SKM-1 treated with dmso at 0.1 percent for 144 hours (cell line): ENCODE data around the gene CIITA.
"Not testable (repeated sequence)": the region's sequence is repeated elsewhere in the genome, so short reads cannot be mapped to it uniquely, and the experiment has no call there.

Experiments
- DNase-seq: peaks from one replicate; lab custom pipeline; 2025; ENCODE audit not compliant: unreplicated experiment; lab: John Stamatoyannopoulos, UW

Gene CIITA

DNA sequence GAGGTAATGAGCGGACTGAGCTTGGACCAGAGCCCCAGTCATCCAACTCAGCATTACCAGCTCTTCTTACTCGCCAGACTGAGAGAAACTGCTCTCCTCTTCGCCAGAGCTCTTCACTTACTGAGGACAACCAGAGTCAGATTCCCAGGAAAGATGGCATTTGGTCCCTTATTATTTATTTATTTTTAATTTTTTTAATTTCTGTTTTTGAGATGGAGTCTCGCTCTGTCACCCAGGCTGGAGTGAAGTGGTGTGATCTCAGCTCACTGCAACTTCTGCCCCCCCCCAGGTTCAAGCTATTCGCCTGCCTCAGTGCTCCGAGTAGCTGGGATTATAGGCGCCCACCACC, 42.0 kb downstream of the CIITA start:
- no peak for DNase-seq

DNA sequence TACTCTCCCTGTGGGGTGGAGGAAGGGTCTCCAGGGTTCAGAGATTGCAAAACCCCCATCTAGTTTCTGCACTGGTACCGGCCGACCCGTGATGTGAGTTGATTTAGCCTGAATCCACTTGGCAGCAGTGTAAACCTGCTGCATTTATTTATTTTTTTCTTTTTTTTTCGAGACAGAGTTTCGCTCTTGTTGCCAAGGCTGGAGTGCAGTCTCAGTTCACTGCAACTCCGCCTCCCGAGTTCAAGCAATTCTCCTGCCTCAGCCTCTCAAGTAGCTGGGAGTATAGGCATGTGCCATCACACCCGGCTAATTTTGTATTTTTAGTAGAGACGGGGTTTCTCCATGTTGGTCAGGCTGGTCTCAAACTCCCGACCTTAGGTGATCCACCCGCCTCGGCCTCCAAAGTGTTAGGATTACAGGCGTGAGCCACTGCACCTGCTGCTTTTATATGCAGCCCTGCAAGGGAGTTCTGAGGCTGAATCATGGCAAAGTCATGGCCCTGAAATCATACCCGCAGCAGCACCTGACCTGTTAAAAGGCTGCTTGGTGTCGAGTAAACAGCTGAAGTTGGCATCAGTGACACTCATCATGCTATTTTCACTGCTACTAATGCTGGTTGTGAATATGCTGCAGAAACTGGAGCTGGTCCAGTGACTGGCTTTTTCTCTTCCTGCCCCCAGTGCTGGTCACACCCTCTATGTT, 43.9 kb downstream of the CIITA start:
- DNase-seq, result no peak

DNA sequence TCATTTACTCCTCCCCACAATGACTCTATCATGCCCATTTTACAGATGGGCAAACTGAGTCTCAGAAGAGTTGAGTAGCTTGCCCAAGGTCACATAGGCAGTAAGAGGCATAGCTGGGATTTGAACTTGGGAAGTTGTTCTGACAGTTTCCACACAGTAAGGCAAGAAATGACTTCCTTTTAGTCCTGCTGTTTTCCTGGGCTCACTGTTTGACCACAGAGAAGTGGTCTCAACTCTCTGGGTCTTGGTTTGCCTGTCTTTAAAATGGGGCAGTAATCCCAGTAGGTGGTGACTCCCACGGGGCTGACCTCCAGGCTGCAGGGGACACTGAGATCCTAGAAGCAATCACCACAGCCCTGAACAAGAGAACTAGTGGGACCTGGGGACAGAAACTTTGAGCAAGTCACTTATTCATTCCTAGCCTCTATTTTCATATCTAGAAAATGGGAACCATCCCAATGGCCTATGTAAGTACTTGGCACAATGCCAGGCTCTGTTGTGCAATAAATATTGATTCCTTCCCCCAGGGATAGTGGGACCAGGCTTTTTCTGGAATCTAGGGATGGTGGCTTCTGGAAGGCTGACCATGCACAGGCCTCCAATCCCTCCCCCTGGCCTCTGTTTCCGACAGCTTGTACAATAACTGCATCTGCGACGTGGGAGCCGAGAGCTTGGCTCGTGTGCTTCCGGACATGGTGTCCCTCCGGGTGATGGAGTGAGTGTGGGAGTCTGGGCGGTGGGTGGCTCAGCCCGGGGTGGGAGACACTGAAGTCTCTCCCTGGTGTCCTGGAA, 44.7 kb downstream of the CIITA start:
- no peak for DNase-seq

DNA sequence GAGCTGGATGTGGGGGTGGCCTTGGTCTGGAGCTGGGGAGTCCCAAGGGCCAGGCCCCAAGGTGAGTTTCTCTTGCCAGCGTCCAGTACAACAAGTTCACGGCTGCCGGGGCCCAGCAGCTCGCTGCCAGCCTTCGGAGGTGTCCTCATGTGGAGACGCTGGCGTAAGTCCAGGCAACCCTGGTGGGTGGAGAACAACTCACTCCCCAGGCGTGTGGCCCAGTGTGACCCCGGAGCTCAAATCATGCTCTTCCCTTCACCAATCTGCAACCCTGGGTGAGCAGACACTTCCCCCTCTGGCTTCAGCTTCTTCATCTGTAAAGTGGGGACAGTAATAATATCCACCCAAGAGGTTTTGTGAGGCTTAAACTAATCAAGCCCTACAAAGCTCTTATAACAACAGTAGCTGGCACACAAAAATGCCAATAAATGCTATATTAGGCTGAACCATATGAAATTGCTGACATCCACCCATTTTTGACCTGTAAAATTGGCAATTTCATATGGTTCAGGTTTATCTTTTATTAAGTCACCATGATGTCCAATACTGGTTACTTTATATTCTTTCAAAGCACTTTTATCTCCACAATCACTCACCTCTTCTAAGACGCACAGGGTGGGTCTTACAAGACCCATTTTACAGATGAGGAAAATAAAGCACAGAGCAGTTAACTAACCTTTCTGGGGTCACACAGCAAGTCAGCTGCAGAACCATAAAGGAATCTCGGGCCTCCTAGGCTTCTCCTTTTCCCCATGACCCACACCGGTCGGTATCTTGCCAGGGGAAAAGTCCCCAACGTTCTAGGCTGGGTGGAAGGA, 45.5 kb downstream of the CIITA start:
- no peak for DNase-seq

DNA sequence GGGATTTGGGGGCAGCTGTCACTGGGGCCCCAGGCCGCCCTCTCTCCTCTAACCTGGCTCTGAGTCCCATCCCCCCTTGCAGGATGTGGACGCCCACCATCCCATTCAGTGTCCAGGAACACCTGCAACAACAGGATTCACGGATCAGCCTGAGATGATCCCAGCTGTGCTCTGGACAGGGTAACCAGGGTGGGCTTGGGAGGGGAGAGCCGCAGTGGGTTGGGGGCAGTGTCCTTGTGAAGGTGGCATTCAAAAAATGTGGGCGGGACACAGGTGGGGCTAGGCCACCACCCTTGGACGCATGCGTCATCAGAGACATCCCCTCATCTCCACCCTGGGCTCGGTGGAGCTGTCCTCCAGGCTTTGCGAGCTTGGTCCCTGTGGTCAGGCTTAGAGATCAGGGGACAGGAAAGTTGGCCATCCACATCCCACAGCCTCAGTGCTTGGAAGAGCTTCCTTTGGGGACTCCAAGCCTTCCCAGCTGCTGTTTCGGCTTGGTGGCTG, 46.2 kb downstream of the CIITA start:
- DNase-seq, result no peak

DNA sequence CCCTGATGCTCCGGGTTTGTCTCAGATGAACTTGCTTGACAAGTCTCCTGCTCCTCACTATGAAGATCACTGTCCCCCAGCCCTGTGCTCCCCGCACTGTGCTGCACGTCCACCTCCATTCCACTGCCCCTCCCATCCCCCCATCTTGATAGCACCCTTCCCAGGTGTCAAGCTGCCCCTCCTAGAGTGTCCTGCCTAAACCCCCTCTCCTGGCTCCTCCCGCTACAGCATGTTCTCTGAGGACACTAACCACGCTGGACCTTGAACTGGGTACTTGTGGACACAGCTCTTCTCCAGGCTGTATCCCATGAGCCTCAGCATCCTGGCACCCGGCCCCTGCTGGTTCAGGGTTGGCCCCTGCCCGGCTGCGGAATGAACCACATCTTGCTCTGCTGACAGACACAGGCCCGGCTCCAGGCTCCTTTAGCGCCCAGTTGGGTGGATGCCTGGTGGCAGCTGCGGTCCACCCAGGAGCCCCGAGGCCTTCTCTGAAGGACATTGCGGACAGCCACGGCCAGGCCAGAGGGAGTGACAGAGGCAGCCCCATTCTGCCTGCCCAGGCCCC, 46.7 kb downstream of the CIITA start:
- DNase-seq, result no peak

DNA sequence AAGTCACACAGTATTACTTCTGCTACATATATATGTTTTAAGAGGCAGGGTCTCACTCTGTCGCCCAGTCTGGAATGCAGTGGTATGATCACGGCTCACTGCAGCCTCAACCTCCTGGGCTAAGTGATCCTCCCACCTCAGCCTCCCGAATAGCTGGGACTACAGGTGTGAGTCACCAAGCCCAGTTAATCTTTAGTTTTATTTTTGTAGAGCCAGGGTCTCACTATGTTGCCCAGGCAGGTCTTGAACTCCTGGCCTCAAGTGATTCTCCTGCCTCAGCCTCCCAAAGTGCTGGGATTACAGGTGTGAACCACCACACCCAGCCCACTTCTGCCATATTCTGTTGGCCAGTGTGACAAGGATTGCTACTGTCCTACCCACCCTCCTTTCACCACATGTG, 48.3 kb downstream of the CIITA start:
- DNase-seq, result not testable (repeated sequence)

DNA sequence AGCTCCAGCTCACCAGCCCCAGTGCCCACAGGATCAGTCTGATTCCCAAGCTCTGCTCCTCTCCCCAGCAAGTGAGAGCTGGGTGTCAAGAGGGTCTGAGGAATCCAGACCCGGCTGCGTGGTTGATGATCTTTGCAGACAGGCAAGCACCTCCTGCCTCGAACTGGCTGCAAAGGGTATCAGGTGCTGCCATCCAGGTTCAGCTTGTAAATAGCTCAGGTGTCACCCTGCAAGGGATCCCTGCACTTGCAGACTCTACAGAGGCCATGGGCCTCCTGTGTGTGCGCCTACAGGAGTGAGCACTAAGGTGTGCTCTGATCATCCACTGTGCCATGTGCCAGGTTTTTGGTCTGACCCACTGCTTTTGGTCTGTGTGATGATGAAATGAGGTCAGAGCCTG, 49.1 kb downstream of the CIITA start:
- no peak for DNase-seq

DNA sequence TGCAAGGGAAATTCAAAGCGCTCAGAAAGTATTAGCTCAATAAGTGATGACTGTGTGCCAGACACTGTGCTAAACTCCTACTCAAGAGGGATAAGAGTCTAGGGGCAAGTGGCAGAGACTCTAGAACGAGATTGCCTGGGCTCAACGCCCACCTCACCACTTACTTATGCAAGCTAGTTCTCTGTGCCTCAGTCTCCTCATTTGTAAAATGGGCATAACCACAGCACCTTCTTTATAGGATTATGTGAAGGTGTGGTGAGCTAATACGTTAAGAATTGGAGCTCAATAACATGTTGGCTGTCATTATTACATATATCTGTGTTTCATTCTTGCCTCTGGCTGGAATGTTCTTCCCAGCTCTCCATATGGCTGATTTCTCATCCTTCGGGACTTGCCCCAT, 49.9 kb downstream of the CIITA start:
- DNase-seq, result no peak

DNA sequence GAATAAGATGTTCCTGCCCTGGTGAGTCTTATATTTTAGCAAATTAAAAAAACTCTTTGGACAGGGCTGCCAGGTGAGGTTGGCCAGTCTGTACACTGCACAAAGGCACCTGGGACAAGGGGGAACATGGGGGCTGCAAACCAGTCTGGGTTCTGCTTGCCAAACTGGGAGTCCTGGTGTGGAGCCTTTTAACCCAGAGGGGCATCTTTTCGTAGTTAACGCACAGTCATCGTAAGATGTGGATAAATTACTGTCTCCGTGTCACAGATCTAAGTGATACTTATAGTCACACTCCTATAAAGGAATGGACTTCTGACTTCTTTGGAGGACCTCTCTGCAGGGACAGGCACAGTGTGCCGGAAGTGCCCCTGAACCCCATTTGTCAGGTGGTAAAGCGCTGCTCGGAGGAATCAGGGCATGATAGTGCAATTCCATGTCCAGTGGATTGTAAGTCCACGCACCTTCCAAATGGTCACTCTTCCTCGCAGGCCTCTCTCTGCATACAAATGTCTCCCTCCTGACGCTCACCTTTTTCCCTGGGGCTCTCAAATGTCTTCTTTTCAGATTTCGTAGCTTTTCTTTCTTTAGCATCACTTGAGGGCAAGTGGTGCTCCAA, 50.6 kb downstream of the CIITA start:
- no peak for DNase-seq

DNA sequence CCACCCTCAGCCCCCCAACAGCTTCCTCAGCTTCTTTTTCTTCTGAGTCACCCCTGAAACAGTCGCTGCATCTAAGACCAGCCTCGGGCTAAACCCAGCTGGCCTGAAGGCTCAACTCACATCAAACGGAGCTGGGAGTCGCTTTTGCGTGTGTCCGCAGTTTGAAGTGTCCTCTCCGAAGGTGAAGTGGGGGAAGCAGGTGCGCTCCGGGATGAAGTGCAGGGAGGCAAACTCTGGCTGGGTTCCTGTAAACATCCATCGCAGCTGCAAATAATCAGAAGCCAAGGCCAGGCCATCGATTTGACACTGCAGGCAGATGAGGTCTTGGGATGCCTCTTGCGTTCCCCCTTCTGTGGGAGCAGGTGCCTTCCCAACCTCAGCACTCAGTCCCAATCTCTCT, 52.1 kb downstream of the CIITA start:
- not testable (repeated sequence) for DNase-seq

DNA sequence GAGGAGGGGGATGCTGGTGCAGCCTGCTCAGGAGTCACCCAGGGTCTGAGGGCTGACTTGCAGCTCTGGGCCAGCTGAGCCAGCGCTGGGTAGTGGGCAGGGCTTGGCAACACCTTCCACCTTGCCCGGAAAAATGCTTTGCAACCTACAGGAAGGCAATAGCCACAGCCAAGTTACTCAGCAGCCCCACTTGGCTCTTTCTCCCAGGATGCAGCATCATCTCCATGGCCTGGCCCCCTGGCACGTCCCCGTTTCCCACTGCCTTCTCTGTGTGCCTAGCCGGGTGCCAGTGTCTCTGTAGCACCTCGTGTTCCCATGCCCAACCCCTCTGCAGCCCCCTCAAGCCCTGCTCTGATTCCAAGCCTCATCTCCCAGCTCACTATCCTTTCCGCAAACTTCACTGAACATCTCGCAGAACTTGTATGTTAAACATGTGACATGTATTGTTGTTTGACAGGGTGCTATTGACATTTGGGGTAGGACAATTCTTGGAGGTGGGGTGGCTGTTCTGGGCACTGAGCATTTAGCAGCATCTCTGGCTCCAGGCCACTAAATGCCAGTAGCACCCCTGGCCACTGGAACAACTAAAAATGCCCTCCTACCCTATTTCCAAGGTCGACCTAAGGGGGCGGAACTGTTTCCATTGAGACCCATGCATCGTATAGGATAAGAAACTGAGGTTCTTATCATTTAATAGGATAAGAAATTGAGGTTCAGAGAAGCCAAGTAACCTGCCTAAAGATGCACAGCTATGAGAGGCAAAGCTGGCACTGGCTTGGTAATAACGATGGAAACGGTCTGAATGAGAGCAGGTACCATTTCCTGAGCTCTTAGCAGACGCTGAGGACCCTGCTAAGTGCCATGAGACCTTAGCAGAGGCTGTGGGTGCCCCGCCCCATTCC, 53.1 kb downstream of the CIITA start:
- DNase-seq, result no peak

DNA sequence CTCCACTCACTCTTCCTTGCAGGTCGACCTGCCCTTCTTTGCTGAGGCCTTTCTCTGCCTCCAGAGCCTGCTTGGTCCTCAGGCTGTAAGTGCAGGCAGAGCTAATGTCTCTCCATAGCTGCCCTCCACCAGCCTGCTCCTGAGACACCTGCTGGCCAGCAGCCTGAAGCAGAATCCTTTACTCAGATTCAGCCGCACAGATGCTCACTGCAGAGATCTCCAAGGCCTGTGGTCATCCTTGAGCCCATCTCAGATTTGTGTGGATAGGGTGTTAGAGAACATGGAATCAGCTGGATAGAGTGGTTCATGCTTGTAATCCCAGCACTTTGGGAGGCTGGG, 53.7 kb downstream of the CIITA start:
- DNase-seq, result no peak

DNA sequence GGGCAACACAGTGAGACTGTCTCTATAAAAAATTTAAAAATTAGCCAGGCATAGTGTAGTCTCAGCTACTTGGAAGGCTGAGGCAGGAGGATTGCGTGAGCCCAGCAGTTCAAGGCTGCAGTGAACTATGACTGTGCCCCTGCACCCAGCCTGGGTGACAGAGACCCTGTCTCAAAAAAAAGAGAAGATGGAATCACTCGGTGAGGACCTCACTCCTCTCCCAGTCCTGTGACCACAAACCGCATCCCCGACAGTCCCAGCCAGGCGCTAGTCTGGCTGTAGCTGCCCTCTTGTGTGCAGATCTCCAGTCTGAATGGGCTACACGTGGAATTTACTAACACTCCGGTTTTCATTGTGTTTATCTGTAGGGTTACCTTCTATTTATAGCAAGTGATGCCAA, 54.1 kb downstream of the CIITA start:
- no peak for DNase-seq

DNA sequence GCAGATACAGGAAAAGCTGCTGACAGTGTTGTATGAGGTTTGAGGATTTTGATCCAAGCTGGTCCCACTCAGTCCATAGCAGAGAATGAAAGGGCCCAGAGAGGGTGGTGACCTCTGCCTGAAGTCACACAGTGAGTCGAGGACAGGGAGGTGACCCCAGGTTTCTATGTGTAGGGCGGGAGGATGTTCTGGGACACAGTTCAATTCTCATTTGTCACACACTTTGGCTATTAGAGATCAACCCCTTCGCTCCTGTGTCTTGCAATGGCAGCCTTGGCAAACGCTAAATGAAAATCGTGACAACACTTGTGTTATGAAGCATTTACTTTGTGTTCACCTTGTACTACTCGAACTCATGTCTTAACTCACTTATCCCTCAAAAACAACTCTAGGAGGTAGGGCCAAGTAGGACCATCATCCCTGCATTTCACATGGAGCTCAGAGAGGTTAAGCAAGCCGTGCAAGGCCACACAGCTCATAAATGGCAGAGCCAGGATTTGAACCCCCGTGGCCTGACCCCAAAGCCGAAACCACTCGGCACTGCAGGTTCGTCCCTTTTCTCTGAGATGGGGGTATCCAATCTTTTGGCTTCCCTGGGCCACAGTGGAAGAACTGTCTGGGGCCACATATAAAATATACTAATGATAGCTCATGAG, 55.1 kb downstream of the CIITA start:
- no peak for DNase-seq

DNA sequence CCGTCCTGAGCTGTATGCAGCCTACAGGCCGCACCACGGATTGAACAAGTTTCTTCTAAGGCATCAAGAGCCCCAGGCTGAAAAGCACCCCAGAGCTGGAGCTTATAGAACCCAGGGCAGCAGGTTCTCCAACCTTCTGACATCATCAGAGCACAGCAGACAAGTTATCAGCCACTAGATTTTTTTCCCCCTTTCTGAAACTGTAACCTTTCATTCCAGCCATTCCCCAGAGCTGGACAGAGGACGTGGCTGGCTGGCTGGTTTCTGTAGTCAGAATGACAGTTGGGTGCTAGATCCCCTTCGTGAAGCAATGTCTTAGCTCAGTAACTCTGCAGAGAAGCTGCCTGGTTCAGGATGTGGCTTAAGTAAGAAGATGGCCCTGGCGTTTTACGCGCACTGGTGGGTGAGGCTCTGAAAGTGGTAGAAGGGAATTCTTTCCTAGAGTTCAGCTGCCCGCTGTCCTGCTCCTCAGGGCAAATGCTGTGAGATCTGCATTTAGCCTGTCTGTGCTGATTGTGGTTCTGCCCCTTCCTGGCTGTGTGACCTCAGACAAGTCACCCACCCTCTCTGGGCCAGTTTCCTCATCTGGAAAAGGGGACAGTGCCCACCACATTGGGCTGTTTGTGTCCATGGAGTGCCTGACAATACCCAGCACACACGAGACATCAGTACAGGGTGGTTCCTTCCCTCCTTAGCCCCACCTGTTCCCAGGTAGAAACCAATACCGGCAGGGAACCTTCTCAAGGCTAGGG, 56.1 kb downstream of the CIITA start:
- DNase-seq, result no peak

DNA sequence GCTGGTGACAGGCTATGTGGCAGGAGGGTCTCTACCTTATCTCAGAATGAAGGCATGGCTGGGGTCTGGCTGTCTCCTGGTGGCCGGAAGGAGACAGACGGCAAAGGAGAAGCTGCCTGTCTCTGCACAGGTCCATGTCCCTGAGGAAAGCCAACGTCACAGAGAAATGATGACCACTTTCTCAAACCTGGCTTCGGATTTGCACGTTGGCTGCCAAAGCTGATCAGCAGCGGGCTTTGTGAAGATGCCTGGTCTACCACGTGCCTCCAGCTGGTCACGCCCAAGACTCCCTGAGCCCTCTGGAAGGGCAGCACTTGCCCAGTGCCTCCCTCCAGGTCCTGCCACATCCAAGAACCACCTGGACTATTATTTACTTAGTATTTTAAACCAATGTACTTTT, 56.9 kb downstream of the CIITA start:
- no peak for DNase-seq

DNA sequence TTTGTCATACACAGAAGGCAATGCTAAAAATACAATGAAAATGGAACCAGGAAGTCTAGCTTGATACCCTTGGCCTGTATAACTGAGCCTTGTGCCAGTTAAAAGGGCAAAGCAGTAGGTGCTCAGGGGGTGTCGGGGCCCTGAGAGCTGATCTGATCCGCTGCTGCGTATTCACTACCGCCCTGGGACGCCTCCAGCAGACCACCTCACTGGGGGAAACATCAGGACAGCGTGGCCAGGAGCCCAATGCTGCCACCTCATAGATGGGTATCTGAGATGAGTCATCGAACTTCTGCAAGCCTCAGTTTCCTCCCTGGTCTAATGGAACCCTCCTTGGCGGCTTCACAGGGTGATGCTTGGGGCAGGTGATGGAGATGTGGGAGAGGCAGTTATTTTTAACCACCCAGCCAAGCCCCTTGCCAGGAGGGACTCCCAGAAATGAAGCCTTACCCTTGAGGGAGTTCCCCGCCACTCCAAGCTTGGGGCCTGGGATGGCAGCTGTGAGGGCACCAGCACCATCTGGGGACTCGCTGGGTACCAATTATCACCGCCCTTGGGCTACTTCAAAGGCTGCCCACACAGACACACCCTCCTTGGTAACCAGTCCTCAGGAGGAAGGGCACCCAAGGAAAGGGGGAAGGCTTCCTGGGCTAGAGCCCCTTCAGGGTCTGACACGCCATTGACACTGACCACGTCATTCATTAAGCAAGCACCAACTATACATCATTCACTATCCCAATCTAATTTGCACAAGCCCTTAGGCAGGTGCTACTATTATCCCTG, 57.5 kb downstream of the CIITA start:
- DNase-seq, result no peak
